DOHH2 (cell line): ENCODE results near the gene CPT1B.

Experiments used
- H3F3A ChIP-seq: fragments of 200-600 bp; sonication (generic), shearing (Covaris generic); 2 replicates; pipeline ENCODE4 v1.6.0; 2016; ENCODE audit warnings: antibody characterized with exemption, mild to moderate bottlenecking; ENCODE audit not compliant: control insufficient read depth, insufficient read depth
- H3K27ac ChIP-seq: fragments of 200-600 bp; sonication (generic); 2 replicates; pipeline ENCODE4 v1.5.1; 2014; ENCODE audit warnings: low read depth, mild to moderate bottlenecking, low read length, moderate library complexity
- H3K27me3 ChIP-seq: fragments of 200-600 bp; sonication (generic); 2 replicates; pipeline ENCODE4 v1.6.1; 2014; ENCODE audit warnings: mild to moderate bottlenecking, low read length, mixed read lengths; ENCODE audit not compliant: control insufficient read depth
- H3K36me3 ChIP-seq: fragments of 200-600 bp; sonication (generic); 2 replicates; pipeline ENCODE4 v1.6.1; 2014; ENCODE audit warnings: mild to moderate bottlenecking, low read length, moderate library complexity, mixed read lengths; ENCODE audit not compliant: control insufficient read depth
- H3K4me1 ChIP-seq: fragments of 200-600 bp; sonication (generic); 2 replicates; pipeline ENCODE4 v1.6.1; 2014; ENCODE audit warnings: mild to moderate bottlenecking, low read length, mixed read lengths; ENCODE audit not compliant: control insufficient read depth
- H3K4me2 ChIP-seq: fragments of 200-600 bp; sonication (generic); 2 replicates; pipeline ENCODE4 v1.6.0; 2014; ENCODE audit warnings: mild to moderate bottlenecking, low read length, moderate library complexity
- H3K4me3 ChIP-seq: fragments of 200-600 bp; sonication (generic); 2 replicates; pipeline ENCODE4 v1.5.1; 2014; ENCODE audit warnings: mild to moderate bottlenecking, low read length, mixed read lengths
- H3K79me2 ChIP-seq: fragments of 200-600 bp; sonication (generic); 2 replicates; pipeline ENCODE4 v1.6.1; 2014; ENCODE audit warnings: mild to moderate bottlenecking, low read length, mixed read lengths; ENCODE audit not compliant: control insufficient read depth
- H3K9me2 ChIP-seq: fragments of 200-600 bp; sonication (generic); replicated peaks from 2 replicates; pipeline ENCODE4 v1.6.1; 2014; ENCODE audit warnings: mild to moderate bottlenecking, low read length, mixed read lengths; ENCODE audit not compliant: control insufficient read depth
- H3K9me3 ChIP-seq: fragments of 200-600 bp; sonication (generic); 2 replicates; pipeline ENCODE4 v1.6.1; 2014; ENCODE audit warnings: antibody characterized with exemption, low read length, mixed read lengths; ENCODE audit not compliant: control insufficient read depth, insufficient read depth
- H4K20me1 ChIP-seq: fragments of 200-600 bp; sonication (generic); 2 replicates; pipeline ENCODE4 v1.6.0; 2014; ENCODE audit warnings: low read depth, mild to moderate bottlenecking, antibody characterized with exemption, low read length, moderate library complexity; ENCODE audit not compliant: control insufficient read depth, insufficient read depth
- EZH2phosphoT487 ChIP-seq: fragments of 200-600 bp; sonication (generic); IDR thresholded peaks from 2 replicates; pipeline ENCODE4 v1.6.1; 2017; ENCODE audit warnings: borderline replicate concordance, mild to moderate bottlenecking, antibody characterized with exemption, low read length, moderate library complexity, mixed read lengths
- TF ChIP-seq, protein P1 (sequence below): fragments of 200-600 bp; sonication (generic); IDR thresholded peaks from one replicate; pipeline ENCODE4 v1.5.1; 2014; ENCODE audit warnings: antibody characterized with exemption, mild to moderate bottlenecking, low read depth, low read length; ENCODE audit not compliant: poor library complexity, severe bottlenecking

CPT1B gene

DNA sequence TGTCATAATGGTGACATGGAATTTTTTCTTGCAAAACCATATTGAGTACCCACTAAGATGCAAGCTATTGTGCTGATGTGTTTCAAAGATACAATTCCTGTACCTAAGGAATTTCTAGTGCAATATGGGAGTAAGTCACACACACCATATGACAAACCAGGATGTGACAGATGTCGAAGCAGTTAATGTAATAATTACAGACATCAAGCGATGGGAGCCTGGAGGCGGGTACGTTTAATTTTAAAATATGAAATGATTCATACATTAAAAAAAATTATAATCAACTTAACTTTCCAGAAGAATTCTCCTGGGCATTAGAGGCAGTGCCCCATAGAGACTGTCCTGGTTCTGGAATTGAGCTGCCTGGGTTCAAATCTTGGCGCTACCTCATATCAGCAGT lies 21.5 kb downstream of the CPT1B start:
- Histone ChIP-seq H3K4me1 (no peaks in the 10 kb centered on the region), H3K9me2 (no peaks in the 10 kb centered on the region), H3K4me3 (no peak overlapping the region), H3K36me3 (no peaks in the 10 kb centered on the region), H3F3A (no peaks in the 10 kb centered on the region), H3K4me2 (no peak overlapping the region), H3K27ac (no peak overlapping the region), H3K9me3 (no peaks in the 10 kb centered on the region), H3K27me3 (peaks cover 9% of the 10 kb centered on the region; the same call in 1 of the 2 replicates), H4K20me1 (no peaks in the 10 kb centered on the region), H3K79me2 (no peaks in the 10 kb centered on the region)
- no peak for TF ChIP-seq EZH2phosphoT487
- TF ChIP-seq, protein P1, sequence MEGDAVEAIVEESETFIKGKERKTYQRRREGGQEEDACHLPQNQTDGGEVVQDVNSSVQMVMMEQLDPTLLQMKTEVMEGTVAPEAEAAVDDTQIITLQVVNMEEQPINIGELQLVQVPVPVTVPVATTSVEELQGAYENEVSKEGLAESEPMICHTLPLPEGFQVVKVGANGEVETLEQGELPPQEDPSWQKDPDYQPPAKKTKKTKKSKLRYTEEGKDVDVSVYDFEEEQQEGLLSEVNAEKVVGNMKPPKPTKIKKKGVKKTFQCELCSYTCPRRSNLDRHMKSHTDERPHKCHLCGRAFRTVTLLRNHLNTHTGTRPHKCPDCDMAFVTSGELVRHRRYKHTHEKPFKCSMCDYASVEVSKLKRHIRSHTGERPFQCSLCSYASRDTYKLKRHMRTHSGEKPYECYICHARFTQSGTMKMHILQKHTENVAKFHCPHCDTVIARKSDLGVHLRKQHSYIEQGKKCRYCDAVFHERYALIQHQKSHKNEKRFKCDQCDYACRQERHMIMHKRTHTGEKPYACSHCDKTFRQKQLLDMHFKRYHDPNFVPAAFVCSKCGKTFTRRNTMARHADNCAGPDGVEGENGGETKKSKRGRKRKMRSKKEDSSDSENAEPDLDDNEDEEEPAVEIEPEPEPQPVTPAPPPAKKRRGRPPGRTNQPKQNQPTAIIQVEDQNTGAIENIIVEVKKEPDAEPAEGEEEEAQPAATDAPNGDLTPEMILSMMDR, result no peak

DNA sequence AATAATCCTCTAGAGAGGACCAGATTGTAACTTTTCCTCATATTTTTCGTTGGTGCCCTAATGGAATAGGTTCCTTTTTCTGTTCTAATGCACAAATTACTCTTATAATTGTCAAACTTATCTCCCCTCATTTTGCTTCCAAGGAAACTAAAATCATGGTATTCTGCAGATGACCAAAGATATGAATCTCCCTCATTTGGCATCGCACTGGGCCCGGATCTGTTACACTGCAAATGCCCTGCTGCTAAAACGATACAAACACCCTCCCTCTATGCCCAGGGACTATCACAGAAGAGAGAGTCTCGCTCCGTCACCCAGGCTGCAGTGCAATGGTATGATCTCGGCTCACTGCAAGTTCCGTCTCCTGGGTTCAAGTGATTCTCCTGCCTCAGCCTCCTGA lies 24.9 kb downstream of the CPT1B start:
- peaks cover 17% of the 10 kb centered on the region for H3K4me1 ChIP-seq
- H3K36me3 ChIP-seq, result no peaks in the 10 kb centered on the region
- no peaks in the 10 kb centered on the region for H3K9me3 ChIP-seq
- no peaks in the 10 kb centered on the region for H3K9me2 ChIP-seq
- H3K4me3 ChIP-seq, result no peak overlapping the region
- H3F3A ChIP-seq, result no peaks in the 10 kb centered on the region
- no peak overlapping the region for H3K4me2 ChIP-seq
- peaks cover 4% of the 10 kb centered on the region; the same call in 1 of the 2 replicates for H3K27me3 ChIP-seq
- TF ChIP-seq, protein P1, result no peak
- no peak for TF ChIP-seq EZH2phosphoT487
- no peak overlapping the region for H3K27ac ChIP-seq
- no peaks in the 10 kb centered on the region for H4K20me1 ChIP-seq
- no peaks in the 10 kb centered on the region for H3K79me2 ChIP-seq

- H3F3A ChIP-seq, result 0 out of 2 replicates have a peak, but pooled peaks cover 3% of the 10 kb centered on the region
- no peaks in the 10 kb centered on the region for H4K20me1 ChIP-seq
- no peaks in the 10 kb centered on the region for H3K36me3 ChIP-seq
- H3K4me2 ChIP-seq, result no peak overlapping the region
- H3K4me1 ChIP-seq, result peaks cover 23% of the 10 kb centered on the region
- no peaks in the 10 kb centered on the region for H3K9me2 ChIP-seq
- no peak overlapping the region for H3K4me3 ChIP-seq
- H3K27me3 ChIP-seq, result peaks cover 3% of the 10 kb centered on the region; the same call in 1 of the 2 replicates
- TF ChIP-seq, protein P1, result no peak
- TF ChIP-seq EZH2phosphoT487, result no peak
- H3K9me3 ChIP-seq, result no peaks in the 10 kb centered on the region
- no peak overlapping the region for H3K27ac ChIP-seq
- H3K79me2 ChIP-seq, result no peaks in the 10 kb centered on the region
Measured at GRCh38 chr22:50551160-50551752, 27.0 kb downstream of the CPT1B start.
